ENCODE data around the gene ERP44.
"Not testable (repeated sequence)": the region's sequence is repeated elsewhere in the genome, so short reads cannot be mapped to it uniquely, and the experiment has no call there.

DNA sequence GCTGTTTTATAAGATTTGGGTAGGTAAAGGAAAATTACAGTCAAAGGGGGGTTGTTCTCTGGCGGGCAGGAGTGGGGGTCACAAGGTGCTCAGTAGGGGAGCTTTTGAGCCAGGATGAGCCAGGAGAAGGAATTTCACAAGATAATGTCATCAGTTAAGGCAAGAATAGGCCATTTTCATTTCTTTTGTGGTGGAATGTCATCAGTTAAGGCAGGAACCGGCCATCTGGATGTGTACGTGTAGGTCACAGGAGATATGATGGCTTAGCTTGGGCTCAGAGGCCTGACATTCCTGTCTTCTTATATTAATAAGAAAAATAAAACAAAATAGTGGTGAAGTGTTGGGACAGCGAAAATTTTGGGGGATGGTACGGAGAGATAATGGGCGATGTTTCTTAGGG lies 41.5 kb upstream of the ERP44 start:
- TF ChIP-seq, protein P1, sequence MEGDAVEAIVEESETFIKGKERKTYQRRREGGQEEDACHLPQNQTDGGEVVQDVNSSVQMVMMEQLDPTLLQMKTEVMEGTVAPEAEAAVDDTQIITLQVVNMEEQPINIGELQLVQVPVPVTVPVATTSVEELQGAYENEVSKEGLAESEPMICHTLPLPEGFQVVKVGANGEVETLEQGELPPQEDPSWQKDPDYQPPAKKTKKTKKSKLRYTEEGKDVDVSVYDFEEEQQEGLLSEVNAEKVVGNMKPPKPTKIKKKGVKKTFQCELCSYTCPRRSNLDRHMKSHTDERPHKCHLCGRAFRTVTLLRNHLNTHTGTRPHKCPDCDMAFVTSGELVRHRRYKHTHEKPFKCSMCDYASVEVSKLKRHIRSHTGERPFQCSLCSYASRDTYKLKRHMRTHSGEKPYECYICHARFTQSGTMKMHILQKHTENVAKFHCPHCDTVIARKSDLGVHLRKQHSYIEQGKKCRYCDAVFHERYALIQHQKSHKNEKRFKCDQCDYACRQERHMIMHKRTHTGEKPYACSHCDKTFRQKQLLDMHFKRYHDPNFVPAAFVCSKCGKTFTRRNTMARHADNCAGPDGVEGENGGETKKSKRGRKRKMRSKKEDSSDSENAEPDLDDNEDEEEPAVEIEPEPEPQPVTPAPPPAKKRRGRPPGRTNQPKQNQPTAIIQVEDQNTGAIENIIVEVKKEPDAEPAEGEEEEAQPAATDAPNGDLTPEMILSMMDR (IDR thresholded peaks at IDR 0.05; ENCODE audit: low read length) = not testable (repeated sequence)
- TF ChIP-seq EZH2 (optimal IDR thresholded peaks at IDR 0.05; ENCODE audit: low read depth, low read length); EZH2phosphoT487 (IDR thresholded peaks at IDR 0.05; ENCODE audit: low read length): not testable (repeated sequence)
